Liver (tissue), 9 donors: ENCODE measurements around the gene U2AF1L4. TPM values are rescaled to one million over a fixed set of nuclear protein-coding genes. Genes with fewer than 3 reads are reported as not detected.

ENCODE experiments used
- DNase-seq: peaks from one replicate; pipeline ENCODE4 v3.0.0-alpha.2; 2017; ENCODE audit warnings: low spot score
- H3K27ac ChIP-seq, 2 donors: one replicate each; pipeline ENCODE4 v1.7.0; 2013; ENCODE audit warnings: inconsistent platforms in 2 of 2, low read length in 2 of 2, control low read depth in 1 of 2, low read depth in 1 of 2, mild to moderate bottlenecking in 1 of 2
- H3K27me3 ChIP-seq, 4 donors: one replicate each; pipeline versions ENCODE4 v1.6.1 to v1.7.0; 2013; ENCODE audit warnings: low read length in 3 of 4, inconsistent platforms in 1 of 4, mild to moderate bottlenecking in 1 of 4, moderate library complexity in 1 of 4; ENCODE audit not compliant: control insufficient read depth in 4 of 4, insufficient read depth in 4 of 4
- H3K36me3 ChIP-seq, 4 donors: one replicate each; pipeline versions ENCODE4 v1.6.1 to v1.7.0; 2013; ENCODE audit warnings: low read length in 3 of 4, mild to moderate bottlenecking in 3 of 4, low read depth in 1 of 4, moderate library complexity in 1 of 4; ENCODE audit not compliant: control insufficient read depth in 4 of 4, insufficient read depth in 3 of 4
- H3K4me1 ChIP-seq, 4 donors: one replicate each; pipeline versions ENCODE4 v1.6.1 to v1.7.0; 2013; ENCODE audit warnings: low read length in 3 of 4, mild to moderate bottlenecking in 3 of 4, moderate library complexity in 1 of 4; ENCODE audit not compliant: control insufficient read depth in 4 of 4, insufficient read depth in 4 of 4
- H3K4me3 ChIP-seq, 3 donors: one replicate each; pipeline versions ENCODE4 v1.6.1 to v1.7.0; 2013; ENCODE audit warnings: low read length in 3 of 3, control low read depth in 1 of 3, low read depth in 1 of 3, mild to moderate bottlenecking in 1 of 3
- H3K9ac ChIP-seq, 2 donors: one replicate each; pipeline ENCODE4 v1.7.0; 2013; ENCODE audit warnings: low read length in 2 of 2, mild to moderate bottlenecking in 2 of 2, moderate library complexity in 2 of 2, control low read depth in 1 of 2, low read depth in 1 of 2
- H3K9me3 ChIP-seq, 4 donors: one replicate each; pipeline versions ENCODE4 v1.6.1 to v1.7.0; 2013; ENCODE audit warnings: low read length in 3 of 4; ENCODE audit not compliant: control insufficient read depth in 4 of 4
- EGR1 ChIP-seq, 2 donors: IDR thresholded peaks; 2 replicates each; pipeline ENCODE4 v1.6.1; 2016 to 2018; ENCODE audit warnings: antibody characterized with exemption in 2 of 2, low read depth in 2 of 2
- FOXA1 ChIP-seq: IDR thresholded peaks from 2 replicates; pipeline ENCODE4 v1.6.1; 2016; ENCODE audit warnings: antibody characterized with exemption
- FOXA2 ChIP-seq: IDR thresholded peaks from 2 replicates; pipeline ENCODE4 v1.6.1; 2016; ENCODE audit warnings: antibody characterized with exemption
- GABPA ChIP-seq, 2 donors: IDR thresholded peaks in 1 of 2; conservative IDR thresholded peaks in 1 of 2; 2 replicates each; pipeline ENCODE4 v1.6.1; 2016; ENCODE audit warnings: antibody characterized with exemption in 2 of 2, mild to moderate bottlenecking in 1 of 2, moderate library complexity in 1 of 2
- HNF4A ChIP-seq, 2 donors: conservative IDR thresholded peaks; 2 replicates each; pipeline ENCODE4 v1.6.1; 2016; ENCODE audit warnings: antibody characterized with exemption in 2 of 2, mild to moderate bottlenecking in 2 of 2
- HNF4G ChIP-seq: IDR thresholded peaks from 2 replicates; pipeline ENCODE4 v1.6.1; 2016; ENCODE audit warnings: antibody characterized with exemption
- JUND ChIP-seq, 2 donors: IDR thresholded peaks; 2 replicates each; pipeline ENCODE4 v1.6.1; 2016; ENCODE audit warnings: antibody characterized with exemption in 2 of 2
- NR2F2 ChIP-seq: IDR thresholded peaks from 2 replicates; pipeline ENCODE4 v1.6.1; 2016; ENCODE audit warnings: antibody characterized with exemption
- RAD21 ChIP-seq, 2 donors: IDR thresholded peaks; 2 replicates each; pipeline ENCODE4 v1.6.1; 2016; ENCODE audit warnings: antibody characterized with exemption in 2 of 2, mild to moderate bottlenecking in 2 of 2
- RXRA ChIP-seq, 2 donors: IDR thresholded peaks; 2 replicates each; pipeline ENCODE4 v1.6.1; 2017 to 2018; ENCODE audit warnings: antibody characterized with exemption in 2 of 2, mild to moderate bottlenecking in 1 of 2
- SP1 ChIP-seq: IDR thresholded peaks from 2 replicates; pipeline ENCODE4 v1.6.1; 2018; ENCODE audit warnings: antibody characterized with exemption, mild to moderate bottlenecking
- TAF1 ChIP-seq: conservative IDR thresholded peaks from 2 replicates; pipeline ENCODE4 v1.6.1; 2016; ENCODE audit warnings: antibody characterized with exemption, mild to moderate bottlenecking
- YY1 ChIP-seq: IDR thresholded peaks from 2 replicates; pipeline ENCODE4 v1.6.1; 2016; ENCODE audit warnings: antibody characterized with exemption, mild to moderate bottlenecking
- WGBS: extraction: QIAGEN DNeasy Blood & Tissue Kit; methylation state at CpG from one replicate; pipeline ENCODE4 v1.1.7; 2013; 5-methylcytosine and 5-hydroxymethylcytosine counted together
- polyA plus RNA-seq, 2 donors: library from polyadenylated mRNA; stranded (reverse) in 1 of 2; unstranded in 1 of 2; fragments of 200-250 nt in 1 of 2; fragments of >200 nt in 1 of 2; fragmentation: Nextera tagmentation in 1 of 2; extraction: Ambion mirVana in 1 of 2; gene quantifications; one replicate each; pipeline versions ENCODE4 v1.2.1 to v1.2.3, GENCODE V29; 2013 to 2015
- total RNA-seq, 2 donors: library from RNA; depleted of rRNA; stranded (reverse); fragments of >200 nt; gene quantifications; one replicate each; pipeline ENCODE4 v1.2.3, GENCODE V29; 2014
- TF ChIP-seq, protein P1 (sequence below): IDR thresholded peaks from 2 replicates; pipeline ENCODE4 v1.6.1; 2016; ENCODE audit warnings: antibody characterized with exemption, mild to moderate bottlenecking
- TF ChIP-seq, protein P2 (sequence below): IDR thresholded peaks from 2 replicates; pipeline ENCODE4 v1.6.1; 2016; ENCODE audit warnings: antibody characterized with exemption
- TF ChIP-seq, protein P3 (sequence below): fragments of 150-350 bp; IDR thresholded peaks from 2 replicates; pipeline ENCODE4 v1.5.1; 2017; ENCODE audit warnings: improper control_type of control experiment, low read depth, low read length; ENCODE audit not compliant: missing input control
- TF ChIP-seq, protein P4 (sequence below): IDR thresholded peaks from 2 replicates; pipeline ENCODE4 v1.6.1; 2016; ENCODE audit warnings: antibody characterized with exemption
- TF ChIP-seq, protein P5 (sequence below): IDR thresholded peaks from 2 replicates; pipeline ENCODE4 v1.6.1; 2016; ENCODE audit warnings: antibody characterized with exemption
- donor health status: healthy.
- donor health status: healthy.
- donor health status: healthy.
- donor health status: healthy.
- donor health status: healthy.

The U2AF1L4 gene
- total and polyA plus RNA-seq, 4 donors: 4.5 to 36.5 (median 13.4) TPM

DNA sequence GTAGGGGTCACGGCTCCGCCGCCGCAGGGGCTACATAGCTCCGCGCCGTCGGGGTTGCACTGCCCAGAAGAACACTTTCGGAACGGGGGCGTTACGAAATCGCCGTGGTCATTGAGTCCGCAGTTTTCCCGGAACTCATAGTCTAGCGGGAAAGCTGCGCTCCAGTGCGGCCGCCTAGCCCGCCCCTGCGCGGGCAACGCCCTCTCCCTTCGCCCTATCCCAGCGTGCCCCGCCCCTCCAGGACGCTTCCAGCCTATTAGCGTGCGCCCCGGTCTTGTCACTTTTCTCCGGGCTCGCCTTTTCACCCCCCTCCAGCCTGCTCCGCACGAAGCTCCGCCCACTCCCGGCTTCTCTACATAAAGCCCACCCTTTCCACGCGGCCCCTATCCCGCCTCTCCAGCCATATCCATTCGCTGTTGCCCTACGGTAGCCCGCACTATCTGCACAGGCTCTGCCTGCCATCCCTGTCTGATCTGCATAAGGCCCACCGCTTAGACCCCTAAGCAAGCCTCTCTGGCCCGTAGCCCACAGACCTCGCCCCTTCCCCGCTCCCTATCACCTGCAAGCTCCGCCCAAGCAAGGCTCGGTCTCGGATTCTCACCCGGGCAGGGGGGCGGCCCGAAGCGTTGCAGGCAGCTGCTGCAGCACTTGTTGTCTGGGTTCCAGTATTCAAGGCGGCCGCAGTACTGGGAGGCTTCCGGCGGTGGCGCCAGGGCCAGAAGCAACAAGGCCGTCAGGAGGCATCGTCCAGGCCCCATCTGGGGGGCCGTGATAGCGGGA lies 4.6 kb downstream of the U2AF1L4 start (continued):
- TF ChIP-seq, protein P1, sequence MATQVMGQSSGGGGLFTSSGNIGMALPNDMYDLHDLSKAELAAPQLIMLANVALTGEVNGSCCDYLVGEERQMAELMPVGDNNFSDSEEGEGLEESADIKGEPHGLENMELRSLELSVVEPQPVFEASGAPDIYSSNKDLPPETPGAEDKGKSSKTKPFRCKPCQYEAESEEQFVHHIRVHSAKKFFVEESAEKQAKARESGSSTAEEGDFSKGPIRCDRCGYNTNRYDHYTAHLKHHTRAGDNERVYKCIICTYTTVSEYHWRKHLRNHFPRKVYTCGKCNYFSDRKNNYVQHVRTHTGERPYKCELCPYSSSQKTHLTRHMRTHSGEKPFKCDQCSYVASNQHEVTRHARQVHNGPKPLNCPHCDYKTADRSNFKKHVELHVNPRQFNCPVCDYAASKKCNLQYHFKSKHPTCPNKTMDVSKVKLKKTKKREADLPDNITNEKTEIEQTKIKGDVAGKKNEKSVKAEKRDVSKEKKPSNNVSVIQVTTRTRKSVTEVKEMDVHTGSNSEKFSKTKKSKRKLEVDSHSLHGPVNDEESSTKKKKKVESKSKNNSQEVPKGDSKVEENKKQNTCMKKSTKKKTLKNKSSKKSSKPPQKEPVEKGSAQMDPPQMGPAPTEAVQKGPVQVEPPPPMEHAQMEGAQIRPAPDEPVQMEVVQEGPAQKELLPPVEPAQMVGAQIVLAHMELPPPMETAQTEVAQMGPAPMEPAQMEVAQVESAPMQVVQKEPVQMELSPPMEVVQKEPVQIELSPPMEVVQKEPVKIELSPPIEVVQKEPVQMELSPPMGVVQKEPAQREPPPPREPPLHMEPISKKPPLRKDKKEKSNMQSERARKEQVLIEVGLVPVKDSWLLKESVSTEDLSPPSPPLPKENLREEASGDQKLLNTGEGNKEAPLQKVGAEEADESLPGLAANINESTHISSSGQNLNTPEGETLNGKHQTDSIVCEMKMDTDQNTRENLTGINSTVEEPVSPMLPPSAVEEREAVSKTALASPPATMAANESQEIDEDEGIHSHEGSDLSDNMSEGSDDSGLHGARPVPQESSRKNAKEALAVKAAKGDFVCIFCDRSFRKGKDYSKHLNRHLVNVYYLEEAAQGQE: peak; percentile 72
- TF ChIP-seq HNF4G (peak; percentile 9), GABPA (IDR thresholded peaks at IDR 0.05 in 1 of 2, conservative IDR thresholded peaks at IDR 0.05 in 1 of 2) (peak in 1 of 2 donors; percentile 70)

DNA sequence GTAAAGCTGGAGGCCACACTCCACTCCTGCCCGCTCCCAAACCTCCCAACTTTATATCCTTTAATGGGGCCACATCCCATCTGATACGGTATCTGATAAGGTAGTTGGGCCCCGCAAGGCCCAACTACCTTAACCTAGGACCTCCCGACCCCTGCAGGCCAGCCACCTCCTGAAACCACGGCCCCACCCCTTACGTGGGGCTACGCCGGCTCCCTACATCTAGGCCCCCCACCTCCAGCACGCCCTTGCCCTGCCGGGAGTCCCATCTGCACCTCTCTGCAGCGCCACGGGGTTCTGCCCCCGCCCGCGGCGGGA lies 5.2 kb downstream of the U2AF1L4 start:
- Histone ChIP-seq H3K9ac (no peak overlapping the region), H3K27ac (peak overlapping the region; percentile 78 to 82), H3K9me3 (no peaks in the 10 kb centered on the region), H3K4me3 (peak overlapping the region; percentile 55 to 73 (median 60)), H3K36me3 (peaks cover 9 to 37% (median 11%) of the 10 kb centered on the region in 4 donors), H3K4me1 (peaks cover 12 to 48% (median 19%) of the 10 kb centered on the region in 4 donors), H3K27me3 (no peaks in the 10 kb centered on the region)
- TF ChIP-seq, protein P2, sequence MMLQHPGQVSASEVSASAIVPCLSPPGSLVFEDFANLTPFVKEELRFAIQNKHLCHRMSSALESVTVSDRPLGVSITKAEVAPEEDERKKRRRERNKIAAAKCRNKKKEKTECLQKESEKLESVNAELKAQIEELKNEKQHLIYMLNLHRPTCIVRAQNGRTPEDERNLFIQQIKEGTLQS: no peak
- TF ChIP-seq, protein P3, sequence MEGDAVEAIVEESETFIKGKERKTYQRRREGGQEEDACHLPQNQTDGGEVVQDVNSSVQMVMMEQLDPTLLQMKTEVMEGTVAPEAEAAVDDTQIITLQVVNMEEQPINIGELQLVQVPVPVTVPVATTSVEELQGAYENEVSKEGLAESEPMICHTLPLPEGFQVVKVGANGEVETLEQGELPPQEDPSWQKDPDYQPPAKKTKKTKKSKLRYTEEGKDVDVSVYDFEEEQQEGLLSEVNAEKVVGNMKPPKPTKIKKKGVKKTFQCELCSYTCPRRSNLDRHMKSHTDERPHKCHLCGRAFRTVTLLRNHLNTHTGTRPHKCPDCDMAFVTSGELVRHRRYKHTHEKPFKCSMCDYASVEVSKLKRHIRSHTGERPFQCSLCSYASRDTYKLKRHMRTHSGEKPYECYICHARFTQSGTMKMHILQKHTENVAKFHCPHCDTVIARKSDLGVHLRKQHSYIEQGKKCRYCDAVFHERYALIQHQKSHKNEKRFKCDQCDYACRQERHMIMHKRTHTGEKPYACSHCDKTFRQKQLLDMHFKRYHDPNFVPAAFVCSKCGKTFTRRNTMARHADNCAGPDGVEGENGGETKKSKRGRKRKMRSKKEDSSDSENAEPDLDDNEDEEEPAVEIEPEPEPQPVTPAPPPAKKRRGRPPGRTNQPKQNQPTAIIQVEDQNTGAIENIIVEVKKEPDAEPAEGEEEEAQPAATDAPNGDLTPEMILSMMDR: no peak
- TF ChIP-seq EGR1 (IDR thresholded peaks at IDR 0.05; ENCODE audit: low read depth in 2 of 2) (no peak), YY1 (no peak), SP1 (no peak), FOXA2 (no peak), HNF4A (conservative IDR thresholded peaks at IDR 0.05) (no peak), RXRA (IDR thresholded peaks at IDR 0.05) (no peak), FOXA1 (no peak), HNF4G (no peak), RAD21 (IDR thresholded peaks at IDR 0.05) (no peak), TAF1 (no peak), GABPA (IDR thresholded peaks at IDR 0.05 in 1 of 2, conservative IDR thresholded peaks at IDR 0.05 in 1 of 2) (no peak), JUND (IDR thresholded peaks at IDR 0.05) (no peak), NR2F2 (no peak)
- TF ChIP-seq, protein P4, sequence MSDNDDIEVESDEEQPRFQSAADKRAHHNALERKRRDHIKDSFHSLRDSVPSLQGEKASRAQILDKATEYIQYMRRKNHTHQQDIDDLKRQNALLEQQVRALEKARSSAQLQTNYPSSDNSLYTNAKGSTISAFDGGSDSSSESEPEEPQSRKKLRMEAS: no peak
- TF ChIP-seq, protein P1: no peak
- TF ChIP-seq, protein P5, sequence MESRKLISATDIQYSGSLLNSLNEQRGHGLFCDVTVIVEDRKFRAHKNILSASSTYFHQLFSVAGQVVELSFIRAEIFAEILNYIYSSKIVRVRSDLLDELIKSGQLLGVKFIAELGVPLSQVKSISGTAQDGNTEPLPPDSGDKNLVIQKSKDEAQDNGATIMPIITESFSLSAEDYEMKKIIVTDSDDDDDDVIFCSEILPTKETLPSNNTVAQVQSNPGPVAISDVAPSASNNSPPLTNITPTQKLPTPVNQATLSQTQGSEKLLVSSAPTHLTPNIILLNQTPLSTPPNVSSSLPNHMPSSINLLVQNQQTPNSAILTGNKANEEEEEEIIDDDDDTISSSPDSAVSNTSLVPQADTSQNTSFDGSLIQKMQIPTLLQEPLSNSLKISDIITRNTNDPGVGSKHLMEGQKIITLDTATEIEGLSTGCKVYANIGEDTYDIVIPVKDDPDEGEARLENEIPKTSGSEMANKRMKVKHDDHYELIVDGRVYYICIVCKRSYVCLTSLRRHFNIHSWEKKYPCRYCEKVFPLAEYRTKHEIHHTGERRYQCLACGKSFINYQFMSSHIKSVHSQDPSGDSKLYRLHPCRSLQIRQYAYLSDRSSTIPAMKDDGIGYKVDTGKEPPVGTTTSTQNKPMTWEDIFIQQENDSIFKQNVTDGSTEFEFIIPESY: no peak
- DNase-seq: no peak
- 5% methylated on average over 16 of the region's 16 CpGs for WGBS
